NOMO-1 (cell line): ENCODE results near the gene SH3RF3.

Source experiments
- DNase-seq, 2 experiments: peaks; one replicate each; lab custom pipeline; 2025; ENCODE audit not compliant: unreplicated experiment in 2 of 2; lab: John Stamatoyannopoulos, UW

Gene SH3RF3

DNA sequence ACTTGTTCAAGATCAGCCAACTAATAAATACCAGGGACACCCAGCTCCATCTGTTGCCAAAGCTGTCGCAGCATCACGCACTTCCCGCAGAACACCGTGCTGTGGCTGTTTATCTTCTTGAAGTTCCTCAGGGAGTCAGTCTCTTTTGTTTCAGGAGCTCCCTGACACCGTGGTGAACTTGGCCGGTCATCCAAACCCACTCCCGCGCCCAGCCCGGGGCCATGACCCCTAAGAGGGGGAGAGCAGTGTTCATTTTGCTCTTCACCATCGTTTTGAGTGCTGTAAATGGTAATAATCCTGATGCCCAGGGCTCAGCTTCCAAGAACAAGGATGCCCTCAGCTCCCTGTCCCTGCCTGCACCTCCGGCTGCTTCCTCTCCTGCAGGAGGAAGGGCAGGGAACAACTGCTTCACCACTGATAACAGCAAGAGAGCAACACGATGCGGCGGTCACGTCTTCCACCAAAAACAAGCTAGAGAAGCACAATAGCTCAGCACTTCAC, 353.4 kb downstream of the SH3RF3 start:
- DNase-seq: no peak

DNA sequence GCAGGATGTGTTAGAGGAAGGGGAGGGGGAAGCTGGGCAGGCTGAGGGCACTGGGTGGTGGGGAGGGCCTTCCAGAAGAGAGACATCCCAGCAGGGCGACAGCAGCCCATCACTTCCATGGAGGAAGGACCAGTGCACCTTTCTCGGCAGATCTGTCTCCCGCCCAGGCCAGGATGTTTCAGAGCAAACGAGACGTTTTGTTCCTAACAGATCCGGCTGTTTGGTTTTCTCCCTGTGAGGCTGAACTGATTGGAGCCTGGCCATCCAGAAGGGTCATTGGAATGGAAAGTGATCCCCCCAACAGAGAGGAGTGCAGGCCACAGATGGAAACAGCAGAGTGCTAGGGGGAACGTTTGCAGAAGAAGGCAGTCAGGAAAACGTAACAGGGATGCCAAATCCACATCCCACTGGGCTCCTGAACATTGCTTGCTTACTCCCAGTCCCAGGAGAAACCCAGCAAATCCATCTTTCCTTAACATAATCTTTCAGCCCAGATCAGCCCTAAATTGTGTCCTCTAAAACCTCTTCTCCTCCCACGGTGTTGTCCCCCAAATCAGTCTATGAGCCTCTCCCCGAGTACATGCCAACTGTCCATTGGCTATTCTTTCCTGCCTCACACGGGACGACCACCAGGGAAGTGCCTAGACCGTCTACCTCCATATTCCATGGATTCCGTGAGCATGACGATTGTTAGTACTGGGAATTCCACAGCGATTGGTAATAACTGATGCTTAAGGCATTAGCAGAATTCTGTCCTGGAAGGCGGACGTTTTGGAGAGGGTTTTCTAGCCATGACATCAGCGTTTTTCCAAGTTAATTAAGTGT, 357.9 kb downstream of the SH3RF3 start:
- DNase-seq: no peak

DNA sequence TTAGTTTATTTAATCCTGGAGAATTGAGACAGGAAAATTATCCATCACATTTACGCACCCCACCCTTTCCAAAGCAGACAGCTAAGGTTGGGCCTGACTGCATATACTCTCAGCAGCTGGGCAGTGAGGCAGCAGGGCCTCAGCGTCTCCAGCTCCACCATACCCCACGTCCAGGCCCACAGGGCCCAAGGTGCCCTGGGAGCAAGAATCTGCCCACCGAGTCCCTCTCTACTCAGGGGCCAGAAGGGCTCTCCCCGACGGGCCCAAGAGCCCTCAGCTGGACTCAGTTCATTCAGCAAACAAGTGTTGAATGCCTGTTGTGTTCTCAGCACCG, 358.5 kb downstream of the SH3RF3 start:
- no peak for DNase-seq

DNA sequence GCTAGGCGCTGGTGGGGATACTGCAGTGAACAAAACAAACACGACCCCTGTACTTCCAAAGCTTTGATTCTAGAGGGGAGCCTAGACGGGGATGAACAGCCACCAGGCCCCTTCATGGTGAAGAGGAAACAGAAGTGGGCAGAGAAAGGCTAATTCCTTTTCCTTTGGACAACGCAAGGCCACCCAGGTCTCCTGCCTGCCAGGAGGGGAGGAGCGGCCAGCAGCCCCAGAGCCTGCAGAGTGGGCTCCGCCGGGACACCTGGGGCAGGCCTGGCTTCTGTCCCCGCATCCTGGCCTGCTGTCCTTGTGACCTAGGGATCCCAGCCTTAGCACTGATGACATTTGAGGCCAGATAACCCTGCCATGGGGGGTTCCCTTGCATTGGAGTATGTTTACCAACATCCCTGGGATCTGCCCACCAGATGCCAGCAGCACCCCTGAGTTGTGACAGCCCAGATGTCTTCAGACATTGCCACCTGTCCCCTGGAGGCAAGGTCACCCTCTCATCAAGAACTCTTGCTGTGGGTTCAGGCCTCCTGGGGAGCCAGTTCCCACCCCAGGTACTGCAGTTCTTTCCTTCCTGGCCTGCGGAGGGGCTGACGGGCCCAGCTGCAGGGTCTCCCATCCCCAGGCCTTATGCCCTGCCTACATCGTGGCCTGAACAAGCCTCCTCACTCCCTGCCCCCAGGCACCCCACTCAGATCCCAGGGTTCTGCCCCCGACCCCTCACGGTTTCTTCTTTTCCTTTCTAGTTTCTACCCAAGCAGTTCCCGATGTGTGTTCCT, 359.1 kb downstream of the SH3RF3 start:
- DNase-seq: no peak

DNA sequence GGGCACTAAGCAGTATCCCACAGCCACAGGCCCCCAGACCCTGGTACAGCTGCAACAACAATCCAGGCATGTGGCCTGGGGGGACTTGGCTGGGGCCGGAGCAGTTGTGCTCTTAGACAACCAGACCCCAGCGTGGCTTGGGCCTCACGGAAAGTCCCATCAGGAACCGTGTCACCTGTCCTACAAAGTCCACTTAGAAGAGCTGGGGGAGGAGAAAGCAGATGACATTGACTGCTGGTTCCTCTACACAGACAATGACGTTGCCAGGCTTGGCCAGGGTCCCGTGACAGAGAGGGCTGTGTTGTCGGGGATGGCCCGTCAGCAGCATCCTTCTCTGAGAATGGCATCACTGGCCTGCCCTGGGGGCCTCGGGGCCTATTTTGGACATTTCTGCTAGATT, 360.3 kb downstream of the SH3RF3 start:
- DNase-seq: no peak

DNA sequence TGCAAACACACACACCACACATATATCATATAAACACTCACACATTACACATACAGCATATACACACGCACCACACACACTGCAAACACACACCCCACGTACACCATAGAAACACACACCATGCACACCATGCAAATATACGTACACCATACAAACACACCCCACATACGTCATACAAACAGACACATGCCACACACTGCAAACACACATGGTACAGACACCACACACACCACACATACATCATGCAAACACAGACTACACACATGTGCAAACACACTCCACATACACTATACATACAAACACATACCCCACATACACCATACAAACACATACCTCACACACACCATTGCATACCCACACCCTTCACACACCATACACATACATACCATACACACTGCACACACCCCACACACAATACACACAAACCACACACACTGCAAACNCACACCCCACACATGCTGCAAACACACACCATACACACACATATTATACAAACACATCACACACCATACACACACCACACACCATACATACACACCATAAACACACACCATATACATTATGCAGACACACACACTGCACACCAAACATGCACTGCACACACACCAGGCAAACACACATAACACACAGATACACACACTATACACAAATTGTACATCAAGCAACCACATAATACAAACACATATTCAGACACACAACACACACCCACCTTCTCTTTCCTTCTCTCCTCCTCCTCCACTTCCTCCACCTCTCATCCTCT, 364.4 kb downstream of the SH3RF3 start:
- no peak for DNase-seq

DNA sequence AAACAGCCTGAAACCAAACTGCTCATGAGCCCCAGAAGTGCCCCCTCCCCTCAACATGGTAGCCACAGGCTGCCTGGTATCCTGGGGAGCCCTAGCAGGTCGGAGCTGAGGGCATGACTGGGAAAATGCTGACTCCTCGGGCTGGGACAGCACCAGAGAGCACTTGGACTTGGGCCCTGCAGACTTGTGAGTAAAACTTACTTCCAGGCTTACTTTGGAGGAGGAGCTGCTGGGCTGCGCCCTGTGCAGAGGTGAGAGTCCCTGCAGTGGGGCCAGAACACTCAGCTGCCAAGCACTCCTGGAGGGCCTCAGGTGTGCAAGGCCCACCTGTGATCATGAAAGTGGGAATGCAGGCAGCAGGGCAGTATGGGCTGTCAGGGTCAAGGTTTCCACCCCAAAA, 365.3 kb downstream of the SH3RF3 start:
- no peak for DNase-seq

DNA sequence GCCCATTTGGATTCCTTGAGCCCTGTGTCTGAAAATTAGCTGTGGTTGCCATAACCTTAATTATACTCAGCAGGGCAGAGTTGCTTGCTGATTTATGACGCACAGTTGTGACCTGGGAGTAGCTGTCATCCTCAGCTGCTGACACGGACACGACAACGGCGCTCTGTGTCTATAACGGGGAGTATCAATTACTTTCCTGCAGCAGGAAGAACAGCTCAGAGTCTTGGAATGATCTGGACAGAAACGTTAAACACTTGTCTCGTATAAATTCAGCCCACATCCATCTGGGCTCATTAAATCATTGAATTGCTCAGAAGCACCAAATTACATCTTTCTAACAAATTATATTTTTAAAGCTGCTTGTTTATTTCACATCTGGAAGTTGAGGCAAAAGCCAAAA, 368.5 kb downstream of the SH3RF3 start:
- no peak for DNase-seq

DNA sequence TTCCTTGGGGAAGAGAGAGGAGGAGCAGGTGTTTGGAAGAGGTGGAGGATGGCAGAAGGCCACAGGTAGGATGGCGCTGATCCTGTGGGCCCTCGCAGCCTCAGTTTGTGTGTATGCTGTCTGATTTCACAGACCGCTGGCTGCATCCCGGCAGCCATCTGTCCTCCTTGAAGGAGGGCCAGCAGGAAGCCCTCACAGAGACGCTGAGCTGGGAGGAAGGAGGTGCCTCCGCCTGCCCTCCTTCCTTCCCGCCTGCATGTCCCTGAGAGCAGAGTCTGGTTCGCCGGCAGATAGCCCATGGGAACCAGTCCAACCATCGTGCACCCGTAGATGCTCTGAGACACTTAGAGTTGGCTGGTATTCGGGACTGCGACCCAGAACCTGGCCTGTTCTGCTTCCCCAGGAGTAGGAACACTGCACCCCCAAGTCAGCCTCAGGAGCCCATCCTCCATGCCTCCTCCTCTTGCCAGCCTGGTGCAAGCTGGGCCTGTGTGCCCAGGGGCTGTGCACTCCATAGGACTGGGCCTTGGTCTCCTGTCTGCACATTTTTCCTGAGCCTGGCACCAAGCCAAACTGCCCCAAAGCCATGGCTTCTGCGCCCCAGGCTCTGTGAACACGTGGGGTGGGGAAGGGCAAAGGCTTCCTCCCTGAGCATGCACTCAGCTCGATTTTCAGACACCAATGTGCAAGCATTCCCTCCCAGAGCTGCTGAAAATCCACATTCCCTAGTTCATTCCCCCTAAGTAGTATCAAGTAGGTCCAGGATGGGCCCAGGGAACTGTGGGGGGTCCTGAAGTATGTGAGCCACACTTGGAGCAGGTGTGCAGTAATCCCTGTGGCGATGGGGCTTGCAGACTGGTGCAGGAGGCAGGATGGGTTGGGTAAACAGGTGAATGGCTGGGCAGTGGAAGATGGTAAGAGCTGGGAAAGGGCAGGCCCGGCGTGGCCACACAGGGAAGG, 369.2 kb downstream of the SH3RF3 start:
- DNase-seq: no peak

DNA sequence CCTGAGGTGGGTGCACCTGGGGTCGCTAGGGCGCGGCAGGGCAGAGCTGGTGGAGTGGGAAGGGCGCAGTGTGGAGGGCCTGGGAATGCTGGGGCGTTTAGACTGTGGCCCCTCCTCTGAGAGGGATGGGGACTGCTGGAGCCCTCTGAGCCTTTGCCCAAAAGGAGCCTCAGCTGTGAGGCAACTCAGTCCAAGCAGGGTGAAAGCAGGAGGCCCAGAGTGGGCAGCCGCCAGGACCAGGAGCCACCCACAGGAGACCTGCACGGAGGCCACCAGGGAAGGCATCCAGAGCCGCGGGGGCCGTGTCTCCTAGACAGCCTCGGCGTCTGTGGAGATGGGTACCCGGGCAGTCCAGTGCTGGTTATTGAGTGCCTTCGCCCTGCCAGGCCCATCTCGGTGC, 369.9 kb downstream of the SH3RF3 start:
- no peak for DNase-seq

DNA sequence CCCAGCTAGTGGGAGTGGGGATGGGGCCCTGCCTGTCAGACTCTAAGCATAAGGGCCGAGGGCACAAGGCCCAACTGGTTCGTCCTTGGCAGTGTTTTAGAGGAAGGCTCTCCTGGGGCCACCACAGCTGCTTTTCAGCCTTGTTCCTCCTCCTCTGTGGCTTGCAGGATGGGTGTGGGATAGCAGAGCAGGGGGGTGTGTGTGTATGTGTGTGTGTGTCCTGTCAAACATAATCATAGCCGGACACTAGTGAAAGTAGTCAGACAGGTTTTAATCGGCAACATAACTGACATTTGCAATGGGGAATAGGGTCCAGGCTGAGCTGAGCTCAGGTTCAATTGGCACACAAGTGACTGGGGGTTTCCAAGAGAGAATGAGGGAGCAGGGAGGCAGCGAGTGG, 370.6 kb downstream of the SH3RF3 start:
- DNase-seq: no peak

DNA sequence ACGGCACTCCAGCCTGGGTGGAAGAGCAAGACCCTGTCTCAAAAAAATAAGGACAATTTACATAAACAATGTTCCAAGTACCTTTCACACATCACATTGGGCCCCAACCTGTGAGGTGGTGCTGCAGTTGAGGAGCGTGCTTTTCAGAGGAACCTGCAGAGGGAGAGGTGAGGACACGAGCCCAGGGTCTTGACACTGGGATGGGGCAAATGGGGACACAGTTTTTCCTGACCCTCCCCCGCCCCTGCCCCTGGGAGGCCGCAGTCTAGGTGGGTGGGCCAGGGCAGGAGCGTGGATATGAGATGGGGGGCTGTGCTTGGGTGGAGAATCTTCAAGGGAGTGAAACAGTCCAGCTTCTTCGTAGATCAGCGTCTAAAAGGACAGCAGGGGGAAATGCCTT, 371.9 kb downstream of the SH3RF3 start:
- DNase-seq: no peak

DNA sequence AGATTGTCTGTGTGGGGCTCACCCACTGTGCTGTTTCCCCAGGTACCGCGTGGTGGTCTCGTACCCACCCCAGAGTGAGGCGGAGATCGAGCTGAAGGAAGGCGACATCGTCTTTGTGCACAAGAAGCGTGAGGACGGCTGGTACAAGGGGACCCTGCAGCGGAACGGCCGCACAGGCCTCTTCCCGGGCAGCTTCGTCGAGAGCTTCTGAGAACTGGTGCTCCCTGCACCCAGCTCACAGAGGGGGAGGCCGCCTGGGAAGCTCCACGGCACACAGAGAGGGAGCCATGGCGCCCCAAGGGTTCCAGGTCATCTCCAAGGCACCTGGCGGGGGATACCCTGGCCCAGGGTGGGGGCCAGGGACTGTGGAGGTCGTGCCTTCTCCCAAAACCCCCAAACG, 372.5 kb downstream of the SH3RF3 start:
- no peak for DNase-seq

DNA sequence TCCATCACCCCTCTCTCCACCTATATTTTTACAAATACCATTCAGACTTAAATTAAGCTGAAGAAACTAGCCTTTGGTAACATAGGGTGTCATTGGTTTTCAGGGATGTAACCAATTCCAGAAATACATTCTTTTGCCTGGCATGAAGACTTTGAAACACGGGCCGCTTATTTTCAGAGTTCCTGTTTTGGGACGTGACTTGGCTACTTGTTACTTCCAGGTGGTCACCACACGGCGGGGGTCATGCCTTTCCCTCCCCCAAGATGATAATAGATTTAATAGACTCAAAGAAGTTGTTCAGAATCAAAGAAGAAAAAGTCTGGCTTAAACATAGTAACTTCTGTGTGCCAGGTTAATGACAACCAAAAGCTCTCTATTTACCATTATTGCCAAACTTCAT, 374.2 kb downstream of the SH3RF3 start:
- DNase-seq: no peak

DNA sequence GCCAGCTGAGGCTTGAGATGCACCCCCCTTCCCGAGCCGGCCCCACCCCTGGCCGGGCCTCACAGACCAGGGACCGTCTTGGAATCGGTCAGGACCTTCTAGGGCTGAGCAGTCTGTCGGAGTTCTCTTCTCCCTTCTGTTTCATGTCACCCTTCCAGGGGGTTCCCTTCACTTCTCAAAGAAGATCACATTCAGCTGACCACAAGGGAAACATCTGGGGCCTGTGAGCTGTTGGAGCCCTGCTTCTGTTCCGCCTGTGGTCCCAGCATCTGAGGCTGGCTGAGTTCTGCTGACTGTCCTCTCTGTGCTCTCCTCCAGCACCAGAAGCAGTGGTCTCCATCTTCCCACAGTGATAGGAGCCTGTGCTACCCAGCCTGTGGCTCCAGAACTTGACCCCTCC, 378.2 kb downstream of the SH3RF3 start:
- DNase-seq: no peak

DNA sequence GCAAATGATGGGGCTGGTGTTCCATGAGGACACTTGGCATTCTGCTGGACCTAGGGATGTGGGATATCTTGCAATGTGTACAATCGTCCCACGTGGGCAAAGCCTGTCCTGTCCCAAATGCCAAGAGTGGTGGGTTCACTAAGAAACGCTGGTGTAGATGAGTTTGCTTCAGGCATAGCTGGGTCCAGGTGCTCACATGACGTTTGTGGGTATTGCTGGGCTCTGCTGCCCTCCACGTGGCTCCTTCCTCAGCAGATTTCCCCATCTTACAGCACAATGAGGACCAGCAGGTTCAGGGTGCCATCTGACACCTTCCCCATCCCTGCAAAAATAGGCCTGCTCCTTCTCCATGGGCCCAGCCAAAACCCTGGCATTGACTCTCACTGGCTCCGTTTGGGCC, 378.8 kb downstream of the SH3RF3 start:
- no peak for DNase-seq

DNA sequence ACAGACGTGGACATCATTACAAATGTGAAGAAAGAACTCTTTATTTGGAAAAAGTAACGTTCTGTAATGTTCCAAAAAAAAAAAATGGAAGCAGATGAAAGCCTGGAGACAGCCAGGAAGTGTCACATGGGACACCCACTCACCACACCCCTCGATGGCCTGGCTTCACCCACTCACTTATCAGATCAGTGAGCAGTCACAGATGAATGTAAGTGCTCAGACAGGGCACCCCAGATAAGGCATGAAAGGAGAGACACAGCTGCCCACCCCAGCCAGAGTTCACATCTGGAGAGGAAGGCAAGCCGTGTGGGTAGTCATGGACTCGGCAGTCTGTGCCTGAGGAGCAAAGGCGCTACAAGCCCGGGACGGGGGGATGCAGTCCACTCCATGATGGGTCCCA, 379.6 kb downstream of the SH3RF3 start:
- DNase-seq: no peak

DNA sequence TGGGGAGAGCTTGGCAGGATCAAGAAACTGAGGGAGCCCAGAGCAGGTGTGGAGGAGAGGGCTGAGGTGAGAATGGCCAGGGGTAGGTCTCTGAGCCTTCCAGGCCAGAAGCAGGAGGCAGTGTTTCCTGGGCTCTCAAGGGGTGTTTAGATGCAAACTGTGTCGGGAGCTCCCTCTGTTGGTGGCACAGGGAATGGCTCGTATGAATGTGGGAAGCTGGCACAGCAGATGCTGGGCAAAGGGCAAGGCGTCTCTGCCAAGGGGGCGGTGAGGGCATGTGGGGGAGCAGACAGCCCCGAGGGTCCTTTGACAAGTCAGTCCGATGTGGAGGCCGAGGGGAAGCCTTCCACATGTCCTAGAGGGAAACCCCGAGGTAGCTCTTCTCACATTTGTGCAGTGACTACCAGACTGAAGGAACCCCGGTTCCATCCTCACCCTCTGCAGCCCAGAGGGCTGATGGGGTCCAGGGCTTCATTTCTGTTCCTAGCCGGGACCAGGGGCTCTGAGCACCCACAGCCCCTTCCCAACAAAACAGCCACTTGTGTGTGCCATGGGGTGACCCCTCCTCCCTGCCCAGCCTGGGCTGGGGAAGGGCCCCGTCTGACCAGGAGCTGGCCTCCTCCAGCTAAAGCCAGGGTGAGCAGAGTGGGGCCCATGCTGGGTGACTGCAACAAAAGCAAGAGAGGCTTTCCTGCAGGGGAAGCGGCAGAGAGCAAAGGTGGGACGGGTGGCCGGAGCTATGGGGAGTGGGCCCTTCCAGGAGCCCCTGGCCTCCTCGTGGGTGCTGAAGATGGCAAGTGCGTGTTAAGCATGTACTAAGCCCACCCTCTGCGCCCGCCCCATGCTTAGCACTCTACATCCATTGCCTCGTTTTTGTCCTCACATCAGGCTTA, 381.4 kb downstream of the SH3RF3 start:
- peak; percentile 29 to 32 for DNase-seq

DNA sequence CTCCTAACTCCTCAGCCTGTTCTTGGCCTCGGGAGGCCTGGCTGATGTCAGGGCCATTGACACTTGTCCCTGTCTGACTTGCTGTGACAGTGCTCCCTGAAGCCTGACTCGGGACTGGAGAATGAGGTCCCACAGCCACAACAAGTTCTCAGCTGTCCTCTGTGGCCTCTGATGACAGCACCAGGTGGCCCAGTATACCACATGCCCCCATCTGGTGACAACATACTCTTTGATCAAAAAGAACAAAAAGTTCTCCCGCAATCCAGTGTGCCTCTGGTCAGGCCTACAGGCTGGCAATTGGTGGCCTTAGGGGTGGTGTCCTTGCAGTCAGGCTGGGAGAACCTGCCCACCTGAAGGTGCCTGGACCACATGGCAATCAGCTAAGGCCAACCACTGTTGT, 382.2 kb downstream of the SH3RF3 start:
- no peak for DNase-seq
